ENCODE data around the gene FURIN. TPM values are rescaled to one million over a fixed set of nuclear protein-coding genes. Genes with fewer than 3 reads are reported as not detected.
"Not testable (repeated sequence)": the region's sequence is repeated elsewhere in the genome, so short reads cannot be mapped to it uniquely, and the experiment has no call there.

The FURIN gene
- total RNA-seq, 1 donor from 2014 or later = 39.8 TPM

- DNase-seq (ENCODE audit: low read depth in 2 of 2) = peak in 1 of 2 donors; percentile 47
These were observed 2.2 kb downstream of the FURIN start for GRCh38 chr15:90870354-90871138.

GRCh38 chr15:90871139-90871715 is 2.8 kb downstream of the FURIN start:
- peak in 1 of 2 donors; percentile 38 for DNase-seq (ENCODE audit: low read depth in 2 of 2)

GRCh38 chr15:90871716-90872485 is 3.5 kb downstream of the FURIN start:
- peak in 1 of 2 donors; percentile 34 for DNase-seq (ENCODE audit: low read depth in 2 of 2)

DNA sequence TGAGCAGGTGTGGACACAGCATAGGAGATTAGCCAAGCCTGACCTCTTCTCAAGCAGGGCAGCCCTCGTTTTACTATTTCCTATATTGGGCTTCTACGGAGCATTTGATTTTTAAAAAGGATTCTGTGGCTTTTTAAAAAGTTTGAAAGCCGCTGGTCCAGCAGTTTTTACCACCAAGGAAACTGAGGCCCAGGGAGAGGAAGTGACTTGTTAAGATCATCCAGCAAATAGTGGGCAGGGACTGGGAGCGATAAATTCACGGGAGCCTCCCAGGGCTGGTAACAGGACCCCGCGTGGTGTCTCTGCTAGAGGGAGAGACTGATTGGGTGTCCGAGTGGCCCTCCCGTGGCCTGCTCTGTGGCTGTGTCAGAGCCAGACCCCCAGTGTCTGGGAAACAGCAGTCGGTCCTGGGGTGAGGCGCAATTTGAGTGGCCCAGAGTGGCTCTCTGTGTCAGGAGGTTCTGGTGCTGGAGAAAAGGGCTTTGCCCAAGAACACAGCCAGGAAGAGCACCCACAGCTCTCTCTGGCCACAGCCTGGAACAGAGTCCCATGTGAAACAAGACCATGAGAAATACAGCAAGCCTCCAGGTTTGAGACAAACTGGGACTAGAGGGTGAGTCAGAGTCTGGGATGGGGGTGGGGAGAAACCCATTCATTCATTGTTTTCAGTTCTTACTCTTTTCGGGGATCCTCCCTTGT is 4.2 kb downstream of the FURIN start:
- peak in 1 of 2 donors; percentile 78 for DNase-seq (ENCODE audit: low read depth in 2 of 2)

- no peak for DNase-seq (ENCODE audit: low read depth in 2 of 2)
These were observed 5.2 kb downstream of the FURIN start for GRCh38 chr15:90873488-90873997.

DNA sequence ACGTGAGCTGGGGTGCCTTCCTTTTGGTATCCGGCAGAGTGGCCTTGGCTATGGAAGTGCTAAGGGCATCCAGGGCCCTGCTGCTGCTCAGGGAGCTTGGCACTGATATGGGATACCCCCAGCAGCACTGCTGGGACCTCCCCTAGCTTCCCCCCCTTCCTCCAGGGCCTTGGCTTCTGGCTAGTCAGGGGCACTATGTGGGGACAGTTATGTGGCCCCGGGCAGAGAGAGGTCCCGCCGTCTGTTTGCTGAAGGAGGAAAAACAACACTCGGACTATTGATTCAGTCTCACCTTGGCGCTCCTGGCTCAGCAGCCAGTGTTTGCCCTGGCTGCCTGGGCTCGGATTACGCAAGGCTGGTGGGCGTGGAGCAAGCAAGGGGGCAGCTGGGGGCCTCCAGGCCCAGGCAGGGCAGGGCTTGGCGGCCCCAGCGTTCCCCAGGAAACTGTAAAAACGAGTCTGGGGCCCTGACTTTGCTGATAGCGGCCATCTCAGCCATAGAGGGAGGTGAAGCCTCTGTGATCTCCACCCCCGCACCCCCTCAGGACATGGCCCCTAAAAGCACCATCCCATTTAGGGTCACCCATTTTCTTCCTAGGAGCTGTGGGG is 5.7 kb downstream of the FURIN start:
- DNase-seq (ENCODE audit: low read depth in 2 of 2) = peak in 1 of 2 donors; percentile 46

DNA sequence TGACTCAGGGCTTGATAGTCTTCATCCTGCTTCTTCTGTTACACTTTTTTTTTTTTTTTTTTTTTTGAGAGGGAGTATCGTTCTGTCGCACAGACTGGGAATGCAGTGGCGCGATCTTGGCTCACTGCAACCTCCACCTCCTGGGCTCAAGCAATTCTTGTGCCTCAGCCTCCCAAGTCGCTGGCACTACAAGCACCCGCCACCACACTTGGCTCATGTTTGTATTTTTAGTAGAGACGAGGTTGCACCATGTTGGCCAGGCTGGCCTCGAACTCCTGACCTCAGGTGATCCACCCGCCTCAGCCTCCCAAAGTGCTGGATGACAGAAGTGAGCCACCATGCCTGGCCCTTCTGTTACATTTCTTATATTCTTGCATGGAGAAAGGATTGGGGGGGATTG is 6.6 kb downstream of the FURIN start:
- not testable (repeated sequence) for DNase-seq (ENCODE audit: low read depth in 2 of 2)

- no peak for DNase-seq (ENCODE audit: low read depth in 2 of 2)
These were observed 7.2 kb downstream of the FURIN start for GRCh38 chr15:90875549-90875981.

- no peak for DNase-seq (ENCODE audit: low read depth in 2 of 2)
These were observed 7.7 kb downstream of the FURIN start for GRCh38 chr15:90876046-90876445.

- DNase-seq (ENCODE audit: low read depth in 2 of 2) = no peak
These were observed 8.3 kb downstream of the FURIN start for GRCh38 chr15:90876512-90877170.

- no peak for DNase-seq (ENCODE audit: low read depth in 2 of 2)
These were observed 8.9 kb downstream of the FURIN start for GRCh38 chr15:90877315-90877714.

- no peak for DNase-seq (ENCODE audit: low read depth in 2 of 2)
These were observed 9.6 kb downstream of the FURIN start for GRCh38 chr15:90877996-90878395.

GRCh38 chr15:90878660-90879059 is 10.3 kb downstream of the FURIN start:
- no peak for DNase-seq (ENCODE audit: low read depth in 2 of 2)

- DNase-seq (ENCODE audit: low read depth in 2 of 2) = no peak
These were observed 11.5 kb downstream of the FURIN start for GRCh38 chr15:90879730-90880366.

DNA sequence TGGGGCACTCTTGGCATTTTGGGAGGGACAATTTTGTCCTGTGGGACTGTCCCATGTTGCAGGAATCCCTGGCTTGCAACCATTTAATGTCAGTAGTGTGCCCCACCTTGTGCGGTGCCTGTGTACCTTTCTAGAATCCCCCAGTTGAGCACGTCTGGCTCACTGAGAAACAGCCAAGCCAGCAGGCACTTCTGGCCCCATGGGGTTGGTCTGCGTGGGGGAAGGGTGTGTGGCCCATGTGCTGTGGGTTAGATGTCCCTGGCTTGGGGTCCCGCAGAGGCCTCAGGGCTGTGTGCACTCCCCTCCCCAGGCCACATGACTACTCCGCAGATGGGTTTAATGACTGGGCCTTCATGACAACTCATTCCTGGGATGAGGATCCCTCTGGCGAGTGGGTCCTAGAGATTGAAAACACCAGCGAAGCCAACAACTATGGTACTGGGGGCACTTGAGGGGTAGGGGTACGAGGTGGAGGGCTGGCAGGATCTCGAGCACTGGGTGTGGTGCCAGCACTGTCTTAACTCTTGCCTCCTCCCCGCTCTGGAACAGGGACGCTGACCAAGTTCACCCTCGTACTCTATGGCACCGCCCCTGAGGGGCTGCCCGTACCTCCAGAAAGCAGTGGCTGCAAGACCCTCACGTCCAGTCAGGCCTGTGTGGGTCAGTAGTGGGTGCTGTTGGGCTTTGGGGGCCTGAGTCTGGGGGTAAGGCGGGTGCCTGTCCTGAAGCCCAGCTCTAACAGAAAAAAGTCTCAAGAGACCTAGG is 12.2 kb downstream of the FURIN start:
- no peak for DNase-seq (ENCODE audit: low read depth in 2 of 2)

DNA sequence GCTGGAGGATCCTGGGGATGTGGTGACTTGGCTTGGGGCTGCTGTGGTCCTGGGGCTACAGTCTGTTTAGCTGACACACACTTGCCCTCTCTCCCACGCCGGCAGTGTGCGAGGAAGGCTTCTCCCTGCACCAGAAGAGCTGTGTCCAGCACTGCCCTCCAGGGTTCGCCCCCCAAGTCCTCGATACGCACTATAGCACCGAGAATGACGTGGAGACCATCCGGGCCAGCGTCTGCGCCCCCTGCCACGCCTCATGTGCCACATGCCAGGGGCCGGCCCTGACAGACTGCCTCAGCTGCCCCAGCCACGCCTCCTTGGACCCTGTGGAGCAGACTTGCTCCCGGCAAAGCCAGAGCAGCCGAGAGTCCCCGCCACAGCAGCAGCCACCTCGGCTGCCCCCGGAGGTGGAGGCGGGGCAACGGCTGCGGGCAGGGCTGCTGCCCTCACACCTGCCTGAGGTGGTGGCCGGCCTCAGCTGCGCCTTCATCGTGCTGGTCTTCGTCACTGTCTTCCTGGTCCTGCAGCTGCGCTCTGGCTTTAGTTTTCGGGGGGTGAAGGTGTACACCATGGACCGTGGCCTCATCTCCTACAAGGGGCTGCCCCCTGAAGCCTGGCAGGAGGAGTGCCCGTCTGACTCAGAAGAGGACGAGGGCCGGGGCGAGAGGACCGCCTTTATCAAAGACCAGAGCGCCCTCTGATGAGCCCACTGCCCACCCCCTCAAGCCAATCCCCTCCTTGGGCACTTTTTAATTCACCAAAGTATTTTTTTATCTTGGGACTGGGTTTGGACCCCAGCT is 13.0 kb downstream of the FURIN start:
- DNase-seq (ENCODE audit: low read depth in 2 of 2) = no peak

GRCh38 chr15:90881978-90882721 is 13.8 kb downstream of the FURIN start:
- no peak for DNase-seq (ENCODE audit: low read depth in 2 of 2)

All from dermis microvascular lymphatic vessel endothelial cell (primary cell).